Activated T-cell treated with anti-CD3 and anti-CD28 coated beads, Interleukin-2, amount 50 U/mL, for 4 hours (primary cell): ENCODE data around the gene DNAJB13. TPM values are rescaled to one million over a fixed set of nuclear protein-coding genes. Genes with fewer than 3 reads are reported as not detected.

Source experiments
- ATAC-seq, 2 donors: fragments of 200-7000 bp; cut with Tn5 transposase; one replicate each; pipeline ENCODE4 v1.10.0; 2021
- DNase-seq: peaks from one replicate; pipeline ENCODE4 v3.0.0-alpha.2; 2020
- H3K27me3 Mint-ChIP-seq: one replicate; pipeline ENCODE4 v1.8.0; 2021; ENCODE audit warnings: low read depth, mixed read lengths
- H3K36me3 Mint-ChIP-seq: one replicate; pipeline ENCODE4 v1.8.0; 2022; ENCODE audit warnings: mixed read lengths; ENCODE audit not compliant: insufficient read depth
- H3K4me1 Mint-ChIP-seq: one replicate; pipeline ENCODE4 v1.8.0; 2021; ENCODE audit warnings: low read depth, mixed read lengths
- H3K4me3 Mint-ChIP-seq: one replicate; pipeline ENCODE4 v1.8.0; 2021; ENCODE audit warnings: mild to moderate bottlenecking, moderate library complexity, mixed read lengths
- H3K9me3 Mint-ChIP-seq: one replicate; pipeline ENCODE4 v1.8.0; 2021; ENCODE audit warnings: mixed read lengths
- total RNA-seq, 3 donors: library from RNA; stranded (reverse); gene quantifications; one replicate each; pipeline ENCODE4 v1.2.1, GENCODE V29; 2021

The DNAJB13 gene
- total RNA-seq, 3 donors from 2014 or later = 0.27 to 0.61 TPM; not detected in 1

- Mint-ChIP-seq H3K4me1 (peaks cover 60% of the 10 kb centered on the region), H3K27me3 (no peaks in the 10 kb centered on the region), H3K4me3 (no peak overlapping the region), H3K36me3 (peaks cover 17% of the 10 kb centered on the region), H3K9me3 (no peaks in the 10 kb centered on the region)
- ATAC-seq = no peak
- DNase-seq = no peak
Observed at GRCh38 chr11:74015919-74016684, 65.3 kb downstream of the DNAJB13 start.

GRCh38 chr11:74017631-74018030, 66.8 kb downstream of the DNAJB13 start:
- H3K36me3 Mint-ChIP-seq = peaks cover 17% of the 10 kb centered on the region
- H3K4me1 Mint-ChIP-seq = peaks cover 45% of the 10 kb centered on the region
- DNase-seq (no peak), ATAC-seq (no peak)
- H3K9me3 Mint-ChIP-seq = no peaks in the 10 kb centered on the region
- H3K27me3 Mint-ChIP-seq = no peaks in the 10 kb centered on the region
- no peak overlapping the region for H3K4me3 Mint-ChIP-seq

GRCh38 chr11:74018331-74019005, 67.6 kb downstream of the DNAJB13 start:
- peaks cover 23% of the 10 kb centered on the region for H3K36me3 Mint-ChIP-seq
- no peaks in the 10 kb centered on the region for H3K9me3 Mint-ChIP-seq
- H3K27me3 Mint-ChIP-seq = no peaks in the 10 kb centered on the region
- H3K4me1 Mint-ChIP-seq = peaks cover 40% of the 10 kb centered on the region
- no peak for ATAC-seq
- H3K4me3 Mint-ChIP-seq = no peak overlapping the region
- no peak for DNase-seq

- ATAC-seq (peak; percentile 2 to 3), DNase-seq (no peak)
- peak overlapping the region; percentile 19 for H3K4me3 Mint-ChIP-seq
- H3K27me3 Mint-ChIP-seq = no peaks in the 10 kb centered on the region
- no peaks in the 10 kb centered on the region for H3K9me3 Mint-ChIP-seq
- H3K4me1 Mint-ChIP-seq = peaks cover 39% of the 10 kb centered on the region
- H3K36me3 Mint-ChIP-seq = peaks cover 28% of the 10 kb centered on the region
Observed at GRCh38 chr11:74019104-74019738, 68.4 kb downstream of the DNAJB13 start.

- H3K4me3 Mint-ChIP-seq = peak overlapping the region; percentile 19
- peak; percentile 38 for DNase-seq
- no peaks in the 10 kb centered on the region for H3K9me3 Mint-ChIP-seq
- peak; percentile 90 to 94 for ATAC-seq
- H3K27me3 Mint-ChIP-seq = no peaks in the 10 kb centered on the region
- H3K36me3 Mint-ChIP-seq = peaks cover 28% of the 10 kb centered on the region
- peaks cover 36% of the 10 kb centered on the region for H3K4me1 Mint-ChIP-seq
Observed at GRCh38 chr11:74019860-74020259, 69.0 kb downstream of the DNAJB13 start.

Other genes with a start within 250 kb of the DNAJB13 start
- gene RAB6A, start 190.0 kb upstream of the DNAJB13 start, total RNA-seq = 10 to 100 TPM; 53.3 to 62.7 (median 59.5) TPM
- gene MRPL48, start 163.2 kb upstream of the DNAJB13 start, total RNA-seq = 10 to 100 TPM; 49.9 to 51.5 (median 51.3) TPM
- 100 to 1,000 TPM; 124 to 137 (median 128) TPM for gene COA4, start 74.2 kb upstream of the DNAJB13 start, total RNA-seq
- gene PAAF1, start 74.0 kb upstream of the DNAJB13 start, total RNA-seq = 10 to 100 TPM; 21.6 to 28.4 (median 22.0) TPM
- 100 to 1,000 TPM in 1 of 3 donors, 10 to 100 TPM in 2; 69.3 to 146 (median 88.9) TPM for gene UCP2, start 31.8 kb downstream of the DNAJB13 start, total RNA-seq
- 1 to 10 TPM; 1.3 to 2.6 (median 1.7) TPM for gene UCP3, start 58.1 kb downstream of the DNAJB13 start, total RNA-seq
- 10 to 100 TPM; 28.9 to 32.4 (median 29.8) TPM for gene C2CD3, start 220.0 kb downstream of the DNAJB13 start, total RNA-seq
- 10 to 100 TPM; 27.7 to 38.3 (median 30.4) TPM for gene PPME1, start 220.3 kb downstream of the DNAJB13 start, total RNA-seq